Endometrium (tissue), 2 donors: ENCODE data around the gene FYTTD1.

Experiments used
- FAIRE-seq: peaks from 2 replicates; lab custom pipeline; 2012; peaks lifted over from hg19 to GRCh38; lab: Jason Lieb, UNC
- donor health status: control.
- donor health status: control.

Gene FYTTD1

GRCh38 chr3:197836244-197836643 is 86.6 kb downstream of the FYTTD1 start:
- no peak for FAIRE-seq
